K562 (cell line): ENCODE results near the gene ATP13A4. TPM values are rescaled to one million over a fixed set of nuclear protein-coding genes. Genes with fewer than 3 reads are reported as not detected.

ENCODE experiments used
- CEBPB ChIP-seq: fragments of 450-650 bp; IDR thresholded peaks from 2 replicates; pipeline ENCODE4 v1.6.1; 2016; ENCODE audit warnings: missing genetic modification characterization, missing compliant biosample characterization
- EGR1 ChIP-seq: fragments of 450-650 bp; conservative IDR thresholded peaks from 2 replicates; pipeline ENCODE4 v1.6.1; 2017; ENCODE audit warnings: mild to moderate bottlenecking
- ELF2 ChIP-seq: fragments of 250-450 bp; sonication (Bioruptor Pico); IDR thresholded peaks from 2 replicates; pipeline ENCODE4 v1.5.0; 2021; ENCODE audit warnings: mild to moderate bottlenecking
- EP300 ChIP-seq: IDR thresholded peaks from 2 replicates; pipeline ENCODE4 v1.6.1; 2012; ENCODE audit warnings: low read length, improper control_type of control experiment
- ESRRB ChIP-seq: fragments of 250-450 bp; sonication (Bioruptor Pico); IDR thresholded peaks from 2 replicates; pipeline ENCODE4 v1.5.0; 2020; ENCODE audit warnings: mild to moderate bottlenecking, moderate library complexity, borderline replicate concordance
- FOXK2 ChIP-seq, 2 experiments: fragments of 450-650 bp; IDR thresholded peaks in 1 of 2; conservative IDR thresholded peaks in 1 of 2; 2 replicates each; pipeline ENCODE4 v1.6.1; 2016; ENCODE audit warnings: low read depth in 2 of 2, mild to moderate bottlenecking in 1 of 2
- FUS ChIP-seq: fragments of 200-400 bp; formaldehyde crosslinking; optimal IDR thresholded peaks from 2 replicates; pipeline ENCODE3; 2017; ENCODE audit warnings: low read depth, low read length
- HNRNPUL1 ChIP-seq: fragments of 200-400 bp; formaldehyde crosslinking; IDR thresholded peaks from 2 replicates; pipeline ENCODE4 v1.6.1; 2017; ENCODE audit warnings: low read length
- KDM1A ChIP-seq, 2 experiments: fragments of 450-650 bp; IDR thresholded peaks; 2 replicates each; pipeline ENCODE4 v1.6.1; 2016; ENCODE audit warnings: mild to moderate bottlenecking in 2 of 2
- LCOR ChIP-seq: sonication (generic); formaldehyde crosslinking; IDR thresholded peaks from 2 replicates; pipeline ENCODE4 v1.8.0; 2022; ENCODE audit warnings: mild to moderate bottlenecking, missing genetic modification reagents
- NFE2L1 ChIP-seq: fragments of 450-650 bp; IDR thresholded peaks from 2 replicates; pipeline ENCODE4 v1.6.1; 2016; ENCODE audit warnings: missing genetic modification characterization, low read depth, mild to moderate bottlenecking, missing compliant biosample characterization, moderate library complexity, borderline replicate concordance
- RBFOX2 ChIP-seq: fragments of 200-400 bp; formaldehyde crosslinking; IDR thresholded peaks from 2 replicates; pipeline ENCODE4 v1.6.1; 2017; ENCODE audit warnings: low read depth, mild to moderate bottlenecking, low read length, moderate library complexity
- RBM39 ChIP-seq: fragments of 200-400 bp; formaldehyde crosslinking; optimal IDR thresholded peaks from 2 replicates; pipeline ENCODE3; 2018; ENCODE audit warnings: low read depth, low read length
- SETDB1 ChIP-seq: IDR thresholded peaks from one replicate; pipeline ENCODE4 v1.6.1; 2012; ENCODE audit warnings: low read length, control low read depth, inconsistent platforms
- TOE1 ChIP-seq, 2 experiments: fragments of 450-650 bp in 1 of 2; sonication (generic) in 1 of 2; formaldehyde crosslinking in 1 of 2; IDR thresholded peaks; 2 replicates each; pipeline versions ENCODE4 v1.7.1 to v1.8.0; 2016 to 2022; ENCODE audit warnings: borderline replicate concordance in 2 of 2, mild to moderate bottlenecking in 2 of 2, antibody characterized with exemption in 1 of 2, inconsistent platforms in 1 of 2, low read depth in 1 of 2, missing genetic modification reagents in 1 of 2, moderate library complexity in 1 of 2
- ZNF12 ChIP-seq: sonication (generic); formaldehyde crosslinking; IDR thresholded peaks from 2 replicates; pipeline ENCODE4 v1.4.0; 2020; ENCODE audit warnings: mild to moderate bottlenecking, missing genetic modification reagents
- ZNF318 ChIP-seq, 2 experiments: fragments of 450-650 bp; IDR thresholded peaks; 2 replicates each; pipeline ENCODE4 v1.6.1; 2016; ENCODE audit warnings: mild to moderate bottlenecking in 2 of 2, borderline replicate concordance in 1 of 2, low read depth in 1 of 2, moderate library complexity in 1 of 2
- polyA plus RNA-seq, 8 experiments: library from polyadenylated mRNA; depleted of rRNA in 4 of 8; stranded (reverse) in 5 of 8; unstranded in 3 of 8; fragments of >200 nt; fragmentation: Nextera tagmentation in 2 of 8; fragmentation: Illumina TruSeq in 1 of 8; extraction: Ambion mirVana in 2 of 8; extraction: Trizol in 1 of 8; gene quantifications; 2 replicates each; pipeline versions ENCODE4 v1.2.1 to v1.2.3, GENCODE V29; 2011 to 2014; ENCODE audit warnings: inconsistent platforms in 1 of 8, missing spikeins in 1 of 8
- total RNA-seq, 7 experiments: library from RNA; depleted of rRNA in 6 of 7; stranded (reverse); fragments of >200 nt in 6 of 7; fragmentation: Illumina TruSeq in 2 of 7; extraction: Trizol in 2 of 7; gene quantifications; 2 replicates each; pipeline versions ENCODE4 v1.2.1 to v1.2.3, GENCODE V29; 2011 to 2021; ENCODE audit warnings: low replicate concordance in 1 of 7
- TF ChIP-seq, protein P1 (sequence below): sonication (generic); formaldehyde crosslinking; IDR thresholded peaks from 2 replicates; pipeline ENCODE4 v1.8.1; 2023; ENCODE audit warnings: mild to moderate bottlenecking, missing genetic modification reagents

Gene ATP13A4
- total and polyA plus RNA-seq, 9 of the 15 experiments (the other 6 are each of a cell fraction or from before 2014, with no cell fraction given) = 0.03 to 0.14 (median 0.07) TPM; not detected in 6

DNA sequence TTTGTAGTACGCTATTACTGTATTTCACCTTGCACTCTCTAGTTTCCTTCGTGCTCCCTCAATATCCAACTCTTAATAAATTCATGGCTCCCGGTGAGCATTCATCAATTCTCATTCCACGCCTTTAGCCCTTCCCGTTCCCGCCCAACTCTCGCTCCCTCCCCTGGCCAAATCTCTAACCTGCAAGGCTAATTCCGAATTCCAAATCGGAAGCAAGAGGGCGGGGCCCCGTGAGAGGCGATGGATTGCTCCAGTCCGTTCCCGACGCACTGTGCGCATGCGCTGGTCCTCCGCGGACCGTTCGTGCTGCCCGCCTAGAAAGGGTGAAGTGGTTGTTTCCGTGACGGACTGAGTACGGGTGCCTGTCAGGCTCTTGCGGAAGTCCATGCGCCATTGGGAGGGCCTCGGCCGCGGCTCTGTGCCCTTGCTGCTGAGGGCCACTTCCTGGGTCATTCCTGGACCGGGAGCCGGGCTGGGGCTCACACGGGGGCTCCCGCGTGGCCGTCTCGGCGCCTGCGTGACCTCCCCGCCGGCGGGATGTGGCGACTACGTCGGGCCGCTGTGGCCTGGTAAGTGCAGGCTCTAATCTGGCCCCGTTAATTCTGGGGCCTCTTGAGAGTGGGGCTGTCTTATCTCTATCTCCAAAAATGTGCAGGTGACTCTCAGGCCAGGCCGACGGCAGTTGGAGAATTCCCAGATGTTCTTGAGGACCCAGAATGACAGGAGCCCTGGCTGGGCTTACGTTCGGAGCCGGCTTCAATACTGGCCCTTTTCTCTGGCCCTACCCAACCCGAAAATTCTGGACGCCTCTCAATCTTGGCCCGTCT lies 38.4 kb upstream of the ATP13A4 start, which contains the start of gene OPA1 (continued):
- TF ChIP-seq ZNF318 (IDR thresholded peaks at IDR 0.05; ENCODE audit: borderline replicate concordance in 1 of 2, low read depth in 1 of 2) = no peak
- peak; percentile 74 for TF ChIP-seq SETDB1
- TF ChIP-seq FUS = no peak
- TF ChIP-seq ELF2 (CRISPR knock-in tag) = peak; percentile 98
- TF ChIP-seq NFE2L1 = no peak
- peak; percentile 94 for TF ChIP-seq TOE1 (IDR thresholded peaks at IDR 0.05; ENCODE audit: borderline replicate concordance)
- no peak for TF ChIP-seq TOE1 (CRISPR knock-in tag; IDR thresholded peaks at IDR 0.05; ENCODE audit: borderline replicate concordance, low read depth)
- no peak for TF ChIP-seq HNRNPUL1
- TF ChIP-seq LCOR (CRISPR knock-in tag) = peak; percentile 81
- TF ChIP-seq FOXK2 (conservative IDR thresholded peaks at IDR 0.05 in 1 of 2, IDR thresholded peaks at IDR 0.05 in 1 of 2; ENCODE audit: low read depth in 2 of 2) = peak; percentile 95 to 97
- TF ChIP-seq ESRRB = no peak
- no peak for TF ChIP-seq CEBPB
- TF ChIP-seq EP300 = peak; percentile 58
- TF ChIP-seq, protein P1, sequence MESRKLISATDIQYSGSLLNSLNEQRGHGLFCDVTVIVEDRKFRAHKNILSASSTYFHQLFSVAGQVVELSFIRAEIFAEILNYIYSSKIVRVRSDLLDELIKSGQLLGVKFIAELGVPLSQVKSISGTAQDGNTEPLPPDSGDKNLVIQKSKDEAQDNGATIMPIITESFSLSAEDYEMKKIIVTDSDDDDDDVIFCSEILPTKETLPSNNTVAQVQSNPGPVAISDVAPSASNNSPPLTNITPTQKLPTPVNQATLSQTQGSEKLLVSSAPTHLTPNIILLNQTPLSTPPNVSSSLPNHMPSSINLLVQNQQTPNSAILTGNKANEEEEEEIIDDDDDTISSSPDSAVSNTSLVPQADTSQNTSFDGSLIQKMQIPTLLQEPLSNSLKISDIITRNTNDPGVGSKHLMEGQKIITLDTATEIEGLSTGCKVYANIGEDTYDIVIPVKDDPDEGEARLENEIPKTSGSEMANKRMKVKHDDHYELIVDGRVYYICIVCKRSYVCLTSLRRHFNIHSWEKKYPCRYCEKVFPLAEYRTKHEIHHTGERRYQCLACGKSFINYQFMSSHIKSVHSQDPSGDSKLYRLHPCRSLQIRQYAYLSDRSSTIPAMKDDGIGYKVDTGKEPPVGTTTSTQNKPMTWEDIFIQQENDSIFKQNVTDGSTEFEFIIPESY = peak; percentile 68
- peak; percentile 28 for TF ChIP-seq RBM39
- peak; percentile 98 for TF ChIP-seq RBFOX2
- TF ChIP-seq EGR1 = no peak
- peak; percentile 50 to 65 for TF ChIP-seq KDM1A (IDR thresholded peaks at IDR 0.05)
- TF ChIP-seq ZNF12 = no peak
